Activated naive CD4-positive, alpha-beta T cell treated with anti-CD3 and anti-CD28 coated beads, Interleukin-2, amount 50 U/mL, for 16 hours (primary cell): ENCODE data around the gene MMP20.

Experiments used
- DNase-seq: peaks from one replicate; pipeline ENCODE4 v3.0.0-alpha.2; 2020

MMP20 gene

DNA sequence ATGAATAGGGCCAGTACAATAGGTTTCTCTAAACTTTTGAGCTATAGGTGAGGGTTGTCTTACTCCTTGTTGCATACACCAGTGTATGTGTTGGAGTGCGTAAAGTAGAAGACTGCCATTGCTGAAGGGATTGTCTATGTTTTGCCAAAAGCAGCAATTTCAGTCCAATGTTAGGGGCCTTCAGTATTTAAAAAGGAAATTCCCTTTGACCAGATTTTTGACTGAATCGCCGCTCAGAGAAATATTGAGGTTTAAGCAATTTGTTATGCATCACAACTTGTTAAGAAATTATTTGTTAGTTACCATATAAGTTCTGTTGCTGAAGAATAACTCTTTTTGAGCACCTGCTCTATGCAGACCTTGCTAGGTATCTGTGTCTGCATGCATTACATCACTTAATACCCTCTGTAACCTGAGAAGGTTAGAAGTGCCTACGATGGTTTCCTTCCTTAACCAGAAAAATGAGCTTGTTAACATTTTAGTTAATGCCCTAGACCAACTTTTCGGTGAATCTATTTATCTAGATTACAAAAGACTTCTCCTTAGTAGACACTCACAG lies 33.9 kb downstream of the MMP20 start:
- no peak for DNase-seq

DNA sequence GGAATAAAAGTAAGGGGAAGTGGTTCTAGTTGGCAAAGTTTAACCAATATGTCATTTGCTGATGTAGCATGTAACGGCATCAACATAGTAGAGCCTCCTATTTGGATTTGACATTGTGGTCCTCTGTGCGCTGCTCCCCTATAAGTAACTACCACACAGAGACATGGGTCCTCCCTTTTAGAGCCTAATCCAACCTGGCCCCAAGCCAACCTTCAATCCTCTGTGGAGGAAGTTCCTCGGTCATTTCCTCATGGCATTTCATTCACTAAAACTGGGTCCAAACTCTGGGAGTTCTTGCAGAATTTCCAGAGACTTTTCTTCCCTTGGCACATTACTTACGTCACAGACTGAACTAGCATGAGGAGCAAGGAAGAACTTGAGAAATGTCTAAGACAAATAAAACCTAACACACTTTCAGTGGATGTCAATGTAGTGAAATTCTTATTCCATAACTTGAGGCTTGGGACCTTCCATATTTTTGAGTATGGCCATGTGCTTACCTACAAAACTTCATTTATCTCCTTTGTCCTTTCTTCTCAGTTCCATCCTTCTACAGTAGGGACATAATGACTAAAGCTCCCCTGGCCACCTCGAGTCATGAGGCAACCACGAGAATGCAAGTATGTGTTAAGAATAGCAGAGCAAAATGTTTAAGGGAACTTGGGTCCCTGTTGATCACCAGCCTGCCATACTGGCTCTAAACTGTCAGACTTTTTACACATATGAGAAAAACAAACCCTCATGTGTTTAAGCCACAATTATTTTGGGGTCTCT lies 34.7 kb downstream of the MMP20 start:
- no peak for DNase-seq

DNA sequence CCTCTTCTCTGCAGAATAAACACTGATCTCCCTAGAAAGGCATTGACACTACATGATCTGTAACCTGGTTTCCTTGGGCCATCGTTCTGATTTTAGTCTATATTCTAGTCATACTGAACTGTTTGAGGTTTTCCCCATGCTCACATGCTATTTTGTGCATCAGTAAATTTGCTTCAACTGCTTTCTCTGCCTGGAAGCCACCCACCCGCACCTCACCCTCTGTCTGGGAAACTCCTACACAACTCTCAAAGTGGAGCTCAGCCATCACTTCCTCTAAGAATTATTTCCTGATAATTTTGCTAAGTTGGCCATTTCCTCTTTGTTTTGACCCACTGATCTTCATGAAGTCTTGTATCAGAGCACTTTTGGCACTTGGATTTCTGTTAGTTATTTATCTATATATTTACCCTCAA lies 36.1 kb downstream of the MMP20 start:
- peak; percentile 23 for DNase-seq

DNA sequence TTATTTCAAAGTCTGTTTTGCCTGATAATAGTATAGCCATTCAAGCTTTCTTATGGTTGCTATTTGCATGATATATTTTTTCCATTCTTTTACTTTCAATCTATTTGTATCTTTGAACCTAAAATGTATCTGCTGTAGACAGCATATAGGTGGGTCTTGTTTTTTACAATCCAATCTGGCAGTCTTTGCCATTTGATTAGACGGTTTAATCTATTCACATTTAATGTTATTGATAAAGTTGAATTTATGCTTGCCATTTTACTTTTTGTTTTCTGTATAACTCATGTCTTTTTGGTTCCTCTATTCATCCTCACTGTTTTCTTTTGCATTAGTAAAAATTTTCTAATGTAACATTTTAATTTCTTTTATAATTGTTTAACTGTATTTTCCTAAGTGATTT lies 37.4 kb downstream of the MMP20 start:
- DNase-seq: no peak

- no peak for DNase-seq
Measured at GRCh38 chr11:102583141-102583873, 41.8 kb downstream of the MMP20 start.

DNA sequence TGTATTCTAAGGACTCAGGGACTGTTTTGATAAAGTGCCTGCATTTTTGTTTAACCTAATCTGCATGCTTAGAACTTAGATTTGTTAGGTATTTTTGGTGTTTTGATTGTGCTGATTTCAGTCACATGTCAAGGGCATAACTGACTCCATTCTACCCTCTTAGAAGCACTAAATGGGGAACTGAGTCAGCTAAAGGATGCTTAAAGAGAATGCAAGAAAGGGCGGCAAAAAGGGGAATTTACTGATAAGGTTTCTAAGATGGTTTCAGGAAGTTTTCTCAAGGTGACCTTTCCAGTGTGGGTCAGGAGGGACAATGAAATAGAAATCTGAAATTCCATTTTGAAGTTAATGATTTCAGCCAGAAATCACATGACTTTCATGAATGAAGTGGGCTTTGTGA lies 43.0 kb downstream of the MMP20 start:
- no peak for DNase-seq

DNA sequence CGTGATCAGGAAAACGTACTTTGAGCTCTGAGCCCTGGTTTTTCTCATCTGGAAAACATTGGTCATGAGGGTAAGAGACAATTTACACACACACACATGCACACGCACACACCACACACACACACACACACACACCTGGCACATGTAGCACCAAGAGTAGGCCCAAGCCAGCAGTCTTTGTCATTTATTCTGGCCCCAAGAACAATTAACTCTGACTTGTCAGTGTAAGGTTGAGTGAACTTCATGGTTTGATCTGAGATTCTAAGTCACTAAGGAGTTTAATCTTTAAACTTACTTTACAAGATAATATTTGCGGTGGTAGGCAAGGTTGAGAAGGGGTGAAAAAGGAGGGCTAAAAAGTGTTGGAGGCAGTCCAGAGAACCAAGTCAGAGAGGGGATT lies 44.1 kb downstream of the MMP20 start:
- DNase-seq: no peak

DNA sequence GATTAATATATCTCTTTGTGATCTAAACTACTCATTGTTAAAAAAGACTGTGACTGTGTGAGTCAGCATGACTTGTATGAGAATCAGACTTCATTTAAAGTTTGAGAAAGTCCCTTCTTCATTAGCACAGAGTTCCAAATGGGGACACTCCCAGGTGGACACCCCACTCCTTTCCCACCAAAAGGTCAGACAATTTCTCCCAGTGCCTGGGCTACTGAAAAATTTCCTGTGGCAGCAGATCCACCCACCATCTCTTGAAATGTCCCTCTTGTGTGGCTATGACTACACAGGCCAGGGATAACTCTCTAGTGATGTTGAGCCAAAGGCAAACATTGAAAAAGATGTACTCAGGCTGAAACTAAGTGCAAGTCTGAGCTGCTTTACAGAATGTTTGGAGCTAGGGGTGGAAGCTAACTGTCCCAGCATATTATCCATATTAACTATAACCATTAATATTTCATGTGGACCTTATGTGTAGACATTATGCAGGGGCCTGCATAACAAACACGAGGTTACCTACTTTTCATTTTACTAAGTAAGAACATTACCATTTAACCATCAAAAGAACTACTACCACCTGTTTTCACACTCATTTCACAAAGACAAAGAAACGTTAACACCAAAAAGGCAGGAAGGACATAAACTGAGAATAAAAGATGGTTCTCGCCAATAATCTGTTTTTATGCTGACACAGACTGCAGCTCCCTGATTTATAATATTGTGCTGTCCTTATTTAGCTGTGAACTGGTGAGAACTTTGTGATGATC lies 44.8 kb downstream of the MMP20 start:
- no peak for DNase-seq

- no peak for DNase-seq
Measured at GRCh38 chr11:102577723-102578122, 47.4 kb downstream of the MMP20 start.

GRCh38 chr11:102577182-102577581 lies 48.0 kb downstream of the MMP20 start:
- no peak for DNase-seq

DNA sequence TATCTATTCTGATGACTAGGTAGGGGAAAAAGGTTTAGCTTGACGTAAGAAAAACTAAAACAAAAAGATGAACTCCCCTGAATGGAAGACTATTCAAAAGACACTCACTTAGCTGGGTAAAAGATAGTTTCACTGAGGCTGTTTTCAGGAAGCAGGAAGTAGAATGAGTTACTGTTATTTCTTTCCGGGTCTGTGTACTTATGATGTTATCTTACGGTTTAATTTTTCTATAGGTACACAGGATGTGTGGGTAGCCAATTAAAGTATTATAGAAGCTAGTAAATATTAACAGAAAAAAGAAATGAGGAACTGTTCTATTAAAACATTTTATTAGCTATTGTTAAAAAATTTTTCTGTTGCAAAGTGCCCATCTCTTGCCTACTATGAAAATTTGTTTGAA lies 48.8 kb downstream of the MMP20 start:
- no peak for DNase-seq

DNA sequence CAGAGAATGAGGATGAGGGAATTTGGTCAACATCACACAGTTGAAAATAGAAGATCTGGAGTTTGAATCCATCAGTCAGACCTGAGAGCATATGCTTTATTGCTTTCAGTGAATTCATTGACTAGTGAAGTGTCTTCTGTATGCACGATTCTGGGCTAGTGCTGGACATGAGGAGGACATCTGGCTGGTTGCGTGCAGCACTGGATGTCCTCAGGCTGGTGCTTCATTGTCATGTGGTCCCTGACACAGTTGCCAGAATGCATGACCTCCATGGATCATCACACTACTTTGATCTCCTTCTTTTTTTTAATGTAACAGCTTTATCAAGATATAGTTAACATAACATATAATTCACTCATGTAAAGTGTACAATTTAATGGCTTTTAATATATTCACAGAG lies 50.1 kb downstream of the MMP20 start:
- no peak for DNase-seq

GRCh38 chr11:102573851-102574250 lies 51.3 kb downstream of the MMP20 start:
- no peak for DNase-seq

DNA sequence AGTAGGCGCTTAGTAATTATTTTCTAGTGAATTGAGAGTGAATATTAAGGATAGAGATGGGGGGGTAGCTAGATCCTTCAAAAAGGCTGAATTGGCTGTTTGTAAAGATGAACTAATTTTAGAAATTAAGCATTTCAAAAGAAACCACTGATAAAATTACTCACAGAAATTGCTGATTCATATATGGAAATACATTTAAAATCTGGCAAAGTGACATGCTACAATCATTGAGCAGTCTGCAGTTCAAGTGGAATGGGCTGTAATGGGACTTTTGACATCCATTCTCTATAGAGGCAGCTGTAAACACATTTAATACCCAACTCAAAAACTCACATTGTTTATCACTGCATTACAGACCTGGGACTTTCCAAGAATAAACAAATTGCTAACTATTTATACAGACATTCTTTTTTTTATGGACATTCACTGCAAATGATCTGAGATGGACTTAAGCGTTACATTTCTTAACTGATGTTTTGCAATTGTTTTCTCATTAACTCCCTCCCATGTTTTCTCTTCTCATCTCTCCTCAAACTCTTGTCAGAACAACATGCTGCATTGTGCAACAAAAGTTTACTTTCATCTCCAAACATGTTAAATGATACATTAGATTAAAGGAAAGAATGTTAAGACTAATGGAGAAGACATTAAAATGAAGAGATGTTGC lies 52.4 kb downstream of the MMP20 start:
- DNase-seq: no peak

- DNase-seq: no peak
Measured at GRCh38 chr11:102568851-102569250, 56.3 kb downstream of the MMP20 start.

DNA sequence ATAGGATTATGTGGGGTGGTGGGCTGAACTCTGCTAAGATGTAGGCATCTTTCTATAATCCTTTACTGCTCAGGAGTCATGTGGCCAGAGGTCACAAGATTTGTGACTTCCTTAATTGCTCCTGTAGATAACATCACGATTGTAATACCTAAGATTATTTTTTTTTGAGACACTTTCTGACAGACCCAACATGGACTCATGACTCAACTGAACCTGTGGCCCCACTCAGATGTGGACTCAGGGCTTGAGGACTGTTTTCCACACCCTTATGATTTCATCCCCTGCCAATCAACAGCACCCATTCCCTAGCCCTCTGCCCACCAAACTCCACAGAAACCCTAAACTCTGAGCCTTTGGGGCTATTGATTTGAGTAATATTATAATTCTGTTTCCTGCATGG lies 59.0 kb downstream of the MMP20 start:
- no peak for DNase-seq

DNA sequence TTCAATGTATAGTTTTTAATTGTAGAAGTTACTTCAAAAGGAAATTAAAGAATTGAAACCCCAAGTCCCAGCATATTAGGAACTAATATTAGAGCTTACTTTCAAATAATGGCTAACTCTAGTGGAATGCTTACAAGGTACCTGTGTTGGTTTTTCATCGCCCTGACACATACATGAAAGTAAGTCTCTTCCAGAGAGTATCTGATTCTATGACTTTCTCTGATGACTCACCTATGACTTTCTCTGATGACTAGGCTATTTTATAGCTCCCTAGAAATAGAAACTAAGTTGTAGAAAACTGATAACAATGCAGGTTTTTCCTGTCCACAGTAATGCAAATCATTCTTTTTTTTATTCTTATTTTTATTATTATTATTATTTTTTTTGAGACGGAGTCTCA lies 61.0 kb downstream of the MMP20 start:
- DNase-seq: no peak

DNA sequence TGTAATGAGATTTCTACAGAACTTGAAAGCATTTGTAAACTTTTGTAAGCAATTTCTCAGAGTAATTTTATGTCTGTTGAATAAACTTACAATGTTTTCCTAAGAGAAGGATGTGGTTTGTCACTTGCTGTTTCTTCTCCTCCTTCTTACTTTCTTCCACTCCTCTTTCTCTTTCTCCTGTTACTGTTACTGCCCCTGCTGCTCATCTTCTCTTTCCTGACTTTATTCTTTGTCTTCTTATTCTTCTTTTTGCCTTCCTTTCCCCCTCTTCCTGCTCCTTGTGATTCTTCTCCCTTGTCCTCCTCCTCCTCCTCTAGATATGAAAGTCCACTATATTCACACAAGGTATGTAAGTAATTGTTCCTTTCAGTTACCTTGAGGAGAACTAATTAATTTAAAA lies 63.5 kb downstream of the MMP20 start:
- DNase-seq: no peak

DNA sequence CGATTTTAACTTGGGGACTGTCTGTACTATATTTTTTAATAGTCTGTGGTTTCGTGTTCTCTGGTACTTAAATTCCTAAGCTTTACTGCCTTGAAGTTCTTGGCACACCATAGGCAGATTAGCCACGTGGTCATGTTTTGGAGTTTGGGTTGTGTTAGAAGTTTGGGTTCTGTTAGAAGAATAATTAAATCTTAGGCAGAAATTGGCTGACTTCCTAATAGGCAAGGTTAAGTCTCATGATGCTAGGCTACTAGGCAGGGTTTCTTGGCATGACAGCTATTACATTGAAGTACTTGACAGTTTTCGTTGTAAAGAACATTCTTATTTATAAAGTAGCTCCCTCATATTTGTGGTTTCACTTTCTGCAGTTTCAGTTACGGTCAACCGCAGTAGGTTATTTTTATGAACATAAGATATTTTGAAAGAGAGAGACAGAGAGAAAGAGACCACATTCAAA lies 64.5 kb downstream of the MMP20 start:
- DNase-seq: no peak

GRCh38 chr11:102559839-102560238 lies 65.3 kb downstream of the MMP20 start:
- DNase-seq: no peak

GRCh38 chr11:102555091-102555490 lies 70.0 kb downstream of the MMP20 start:
- no peak for DNase-seq

GRCh38 chr11:102553835-102554282 lies 71.3 kb downstream of the MMP20 start:
- no peak for DNase-seq
